GM21381 (cell line): ENCODE data around the gene TRIM65.

Experiments
- ATAC-seq: cut with Tn5 transposase; IDR thresholded peaks from one replicate; pipeline ENCODE4 v1.9.1; 2021; ENCODE audit warnings: mild to moderate bottlenecking, moderate library complexity; ENCODE audit not compliant: unreplicated experiment

TRIM65 gene

DNA sequence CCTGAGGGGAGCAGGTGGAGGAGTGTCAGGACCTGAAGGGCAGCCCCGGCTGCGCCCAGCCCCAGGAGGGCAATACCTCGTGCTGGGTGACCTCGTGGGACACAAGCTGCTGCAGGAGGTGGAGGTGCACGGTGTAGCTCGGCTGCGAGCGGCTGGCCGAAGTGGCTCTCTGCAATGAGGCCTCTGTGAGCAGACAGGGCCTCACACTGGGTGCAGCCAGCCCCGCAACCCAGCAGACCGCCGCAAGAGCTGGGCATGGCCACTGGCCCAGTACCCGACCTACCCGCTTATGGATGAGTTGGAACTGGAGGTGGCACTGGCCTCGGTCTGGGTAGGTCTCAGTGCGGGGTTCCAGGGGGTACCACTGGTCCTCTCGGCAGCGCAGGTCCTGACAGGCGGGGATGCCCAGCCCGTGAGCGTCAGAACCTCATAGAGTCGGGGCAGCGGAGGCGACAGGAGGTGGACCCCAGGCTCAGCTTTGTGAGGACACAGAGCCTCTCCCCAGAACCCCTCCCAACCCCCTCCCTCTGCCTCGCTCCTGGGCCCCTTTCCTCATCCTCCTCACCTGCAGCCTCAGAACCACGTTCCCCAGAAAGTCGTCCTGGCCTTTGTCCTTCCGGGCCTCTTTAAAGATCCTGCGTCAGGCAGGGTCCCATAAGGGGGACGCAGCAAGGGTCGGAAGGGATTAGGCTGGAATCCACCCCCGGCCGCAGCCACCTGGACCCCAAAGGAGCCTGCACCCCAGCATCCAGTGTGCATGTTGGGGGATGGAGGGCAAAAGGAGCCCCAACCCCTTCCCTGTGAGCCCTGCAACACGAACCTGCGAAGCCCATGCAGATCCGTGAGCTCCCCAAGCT, 56.6 kb downstream of the TRIM65 start:
- ATAC-seq: no peak
